OCI-LY1 (cell line): Measurements from ENCODE around the gene DHX9.
A peak's percentile ranks its signal among the peaks of the same experiment; 100 is the strongest.

Source experiments
- H2AFZ ChIP-seq: fragments of 200-600 bp; sonication (generic), shearing (Covaris generic); 2 replicates; pipeline ENCODE4 v1.6.0; 2014; ENCODE audit warnings: antibody characterized with exemption, mild to moderate bottlenecking, low read length
- H3F3A ChIP-seq: fragments of 200-600 bp; sonication (generic), shearing (Covaris generic); 2 replicates; pipeline ENCODE4 v1.6.0; 2014; ENCODE audit warnings: mild to moderate bottlenecking, antibody characterized with exemption, low read length, moderate library complexity; ENCODE audit not compliant: insufficient read depth
- H3K27ac ChIP-seq: fragments of 200-600 bp; sonication (generic); 2 replicates; pipeline ENCODE4 v1.5.1; 2014; ENCODE audit warnings: low read length, mixed run types, mild to moderate bottlenecking, low read depth; ENCODE audit not compliant: poor library complexity, severe bottlenecking
- H3K27me3 ChIP-seq: fragments of 200-600 bp; sonication (generic); 2 replicates; pipeline ENCODE4 v1.6.0; 2014; ENCODE audit warnings: antibody characterized with exemption, mild to moderate bottlenecking, low read length, moderate library complexity; ENCODE audit not compliant: insufficient read depth
- H3K36me3 ChIP-seq: fragments of 200-600 bp; sonication (generic); 2 replicates; pipeline ENCODE4 v1.6.1; 2014; ENCODE audit warnings: mild to moderate bottlenecking, antibody characterized with exemption, low read length, moderate library complexity, mixed read lengths; ENCODE audit not compliant: insufficient read depth
- H3K4me1 ChIP-seq: fragments of 200-600 bp; sonication (generic); 2 replicates; pipeline ENCODE4 v1.5.1; 2014; ENCODE audit warnings: mild to moderate bottlenecking, low read length, moderate library complexity; ENCODE audit not compliant: insufficient read depth, severe bottlenecking
- H3K4me2 ChIP-seq: fragments of 200-600 bp; sonication (generic), shearing (Covaris generic); 2 replicates; pipeline ENCODE4 v1.6.1; 2014; ENCODE audit warnings: low read length
- H3K4me3 ChIP-seq: fragments of 200-600 bp; sonication (generic); 2 replicates; pipeline ENCODE4 v1.5.1; 2014; ENCODE audit warnings: low read length, low read depth, mild to moderate bottlenecking, mixed read lengths; ENCODE audit not compliant: poor library complexity, severe bottlenecking
- H3K79me2 ChIP-seq: fragments of 200-600 bp; shearing (Covaris generic); 2 replicates; pipeline ENCODE4 v1.6.1; 2016; ENCODE audit warnings: mixed run types, low read length, mixed read lengths; ENCODE audit not compliant: insufficient read depth
- H3K9ac ChIP-seq: fragments of 200-600 bp; sonication (generic), shearing (Covaris generic); 2 replicates; pipeline ENCODE4 v1.6.1; 2014; ENCODE audit warnings: mild to moderate bottlenecking, low read length, mixed read lengths
- H3K9me2 ChIP-seq: fragments of 200-600 bp; sonication (generic), shearing (Covaris generic); 2 replicates; pipeline ENCODE4 v1.6.1; 2014; ENCODE audit warnings: low read depth, mild to moderate bottlenecking, low read length, mixed read lengths
- H3K9me3 ChIP-seq: fragments of 200-600 bp; shearing (Covaris generic); 2 replicates; pipeline ENCODE4 v1.6.1; 2014; ENCODE audit warnings: low read length, mixed read lengths
- H4K20me1 ChIP-seq: fragments of 200-600 bp; sonication (generic), shearing (Covaris generic); 2 replicates; pipeline ENCODE4 v1.6.0; 2016; ENCODE audit warnings: mild to moderate bottlenecking, low read length; ENCODE audit not compliant: insufficient read depth
- EZH2 ChIP-seq: fragments of 200-600 bp; sonication (generic), shearing (Covaris generic); IDR thresholded peaks from 2 replicates; pipeline ENCODE4 v1.8.0; 2017; ENCODE audit warnings: borderline replicate concordance, mixed run types, mild to moderate bottlenecking, antibody characterized with exemption, low read length, moderate library complexity, mixed read lengths
- TF ChIP-seq, protein P1 (sequence below): fragments of 200-600 bp; sonication (generic), shearing (Covaris generic); IDR thresholded peaks from 2 replicates; pipeline ENCODE4 v1.5.1; 2017; ENCODE audit warnings: mild to moderate bottlenecking, antibody characterized with exemption, low read length, moderate library complexity, mixed read lengths

DHX9 gene

DNA sequence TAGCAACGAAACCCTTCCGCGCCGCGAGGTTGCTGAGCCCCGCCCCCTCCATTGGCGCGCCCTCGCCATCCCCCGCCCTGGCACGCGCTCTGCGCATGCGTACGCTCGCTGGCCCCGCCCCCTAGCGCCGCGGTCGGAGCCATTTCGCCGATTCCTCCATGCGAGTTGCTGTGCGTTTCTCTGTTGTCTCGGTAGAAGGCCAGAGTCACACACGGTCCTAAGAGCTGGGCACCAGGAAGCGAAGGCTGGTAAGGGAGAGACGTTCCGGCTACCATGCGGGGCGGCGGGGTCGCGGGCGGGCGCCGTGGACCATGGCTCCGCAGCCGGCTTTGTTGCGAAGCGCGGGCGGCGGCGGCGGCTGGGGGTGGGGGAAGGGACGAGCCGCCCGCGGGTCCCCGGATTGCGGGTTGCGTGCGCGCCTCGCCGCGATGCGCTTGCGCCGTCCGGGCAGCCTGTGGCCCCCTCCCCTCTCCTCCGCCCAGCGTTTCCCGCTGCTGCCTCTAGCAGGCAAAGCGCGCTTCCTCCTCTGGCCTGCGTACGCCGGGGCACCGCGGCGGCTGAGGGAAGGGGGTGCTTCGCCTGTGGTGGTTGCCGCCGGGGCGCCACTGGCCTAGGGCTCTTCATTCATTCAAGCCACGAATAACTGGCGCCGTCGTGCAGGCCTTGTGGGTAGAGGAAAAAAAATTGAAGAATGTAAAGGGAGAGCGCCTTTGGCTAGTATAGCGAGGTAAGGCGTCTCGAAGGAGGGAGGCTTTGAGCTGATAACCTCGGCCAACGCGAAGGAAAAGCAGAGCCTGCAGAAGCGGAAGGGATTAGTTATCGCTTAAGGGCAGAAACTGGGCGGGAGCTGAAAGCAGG, at the start of gene DHX9:
TSS of gene DHX9 (plus strand) at position 139 of the 858 bp plus-strand sequence. CDS start 3,220 bp downstream, outside the sequence.
- H3K27me3 ChIP-seq: no peaks in the 10 kb centered on the region
- H3K79me2 ChIP-seq: peaks cover 48% of the 10 kb centered on the region
- H3K9me3 ChIP-seq: no peaks in the 10 kb centered on the region
- H3K4me1 ChIP-seq: peaks cover 29% of the 10 kb centered on the region
- H4K20me1 ChIP-seq: peaks cover 14% of the 10 kb centered on the region
- no peaks in the 10 kb centered on the region for H3K9me2 ChIP-seq
- peaks cover 46% of the 10 kb centered on the region for H3K36me3 ChIP-seq
- H3F3A ChIP-seq: no peaks in the 10 kb centered on the region
- no peak within 1 kb of the TSS; the same call in 1 of the 2 replicates for H2AFZ ChIP-seq
- peak within 1 kb of the TSS; percentile 95 for H3K4me3 ChIP-seq
- peak within 1 kb of the TSS; percentile 92 for H3K4me2 ChIP-seq
- no peak for TF ChIP-seq EZH2
- TF ChIP-seq, protein P1, sequence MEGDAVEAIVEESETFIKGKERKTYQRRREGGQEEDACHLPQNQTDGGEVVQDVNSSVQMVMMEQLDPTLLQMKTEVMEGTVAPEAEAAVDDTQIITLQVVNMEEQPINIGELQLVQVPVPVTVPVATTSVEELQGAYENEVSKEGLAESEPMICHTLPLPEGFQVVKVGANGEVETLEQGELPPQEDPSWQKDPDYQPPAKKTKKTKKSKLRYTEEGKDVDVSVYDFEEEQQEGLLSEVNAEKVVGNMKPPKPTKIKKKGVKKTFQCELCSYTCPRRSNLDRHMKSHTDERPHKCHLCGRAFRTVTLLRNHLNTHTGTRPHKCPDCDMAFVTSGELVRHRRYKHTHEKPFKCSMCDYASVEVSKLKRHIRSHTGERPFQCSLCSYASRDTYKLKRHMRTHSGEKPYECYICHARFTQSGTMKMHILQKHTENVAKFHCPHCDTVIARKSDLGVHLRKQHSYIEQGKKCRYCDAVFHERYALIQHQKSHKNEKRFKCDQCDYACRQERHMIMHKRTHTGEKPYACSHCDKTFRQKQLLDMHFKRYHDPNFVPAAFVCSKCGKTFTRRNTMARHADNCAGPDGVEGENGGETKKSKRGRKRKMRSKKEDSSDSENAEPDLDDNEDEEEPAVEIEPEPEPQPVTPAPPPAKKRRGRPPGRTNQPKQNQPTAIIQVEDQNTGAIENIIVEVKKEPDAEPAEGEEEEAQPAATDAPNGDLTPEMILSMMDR: peak; percentile 23; the same call in 1 of the 2 replicates
- H3K27ac ChIP-seq: peak within 1 kb of the TSS; percentile 92
- H3K9ac ChIP-seq: peak within 1 kb of the TSS; percentile 90

DNA sequence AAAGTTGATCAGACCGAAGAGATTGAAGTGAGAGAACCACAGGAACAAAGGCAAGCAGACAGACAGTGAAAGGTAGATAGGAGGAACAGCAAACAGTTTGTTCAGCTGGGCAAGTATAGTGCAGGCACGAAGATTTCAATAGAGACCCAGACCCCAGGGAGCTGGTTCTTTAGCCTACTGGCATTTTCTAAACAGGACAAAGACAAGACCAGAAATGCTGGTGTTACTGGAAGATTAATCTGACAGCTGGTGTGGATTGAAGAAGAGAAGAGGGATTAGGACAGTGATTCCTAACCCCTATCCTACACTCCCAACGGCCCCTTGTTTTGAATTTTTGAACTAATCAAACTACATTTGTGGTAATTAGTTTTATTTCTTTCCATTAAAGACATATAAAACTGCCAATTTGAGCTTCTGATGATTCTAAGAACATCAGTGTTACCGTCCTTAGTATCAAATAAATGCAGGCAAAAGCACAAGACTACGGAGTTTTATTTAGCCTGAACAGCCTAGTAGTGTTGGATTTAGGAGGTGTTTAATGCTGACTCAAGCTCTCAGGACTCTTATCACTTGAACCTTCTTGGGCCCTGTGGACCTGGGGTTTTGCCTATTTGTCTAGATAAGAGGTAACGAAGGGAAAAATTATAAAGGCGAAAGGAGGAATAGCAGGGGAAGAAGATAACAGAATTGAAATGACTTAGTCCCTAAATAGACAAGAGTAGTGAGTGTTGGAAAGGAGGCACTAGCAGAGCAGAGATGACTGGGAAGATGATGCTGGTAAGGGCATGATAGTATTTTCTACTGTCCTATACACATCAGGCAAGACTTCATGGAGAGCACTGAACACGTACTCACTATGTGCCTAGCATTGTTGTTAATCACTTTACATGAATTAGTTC, 47.6 kb upstream of the DHX9 start:
- no peaks in the 10 kb centered on the region for H3K9me3 ChIP-seq
- no peaks in the 10 kb centered on the region for H4K20me1 ChIP-seq
- TF ChIP-seq, protein P1: no peak
- TF ChIP-seq EZH2: no peak
- H3K27me3 ChIP-seq: no peaks in the 10 kb centered on the region
- H3K9ac ChIP-seq: no peak overlapping the region
- no peak overlapping the region for H3K4me3 ChIP-seq
- H3K36me3 ChIP-seq: no peaks in the 10 kb centered on the region
- H3K4me2 ChIP-seq: no peak overlapping the region
- H3K4me1 ChIP-seq: peaks cover 22% of the 10 kb centered on the region
- H3K79me2 ChIP-seq: no peaks in the 10 kb centered on the region
- H3K27ac ChIP-seq: no peak overlapping the region
- H2AFZ ChIP-seq: no peak overlapping the region
- H3K9me2 ChIP-seq: no peaks in the 10 kb centered on the region
- H3F3A ChIP-seq: no peaks in the 10 kb centered on the region

DNA sequence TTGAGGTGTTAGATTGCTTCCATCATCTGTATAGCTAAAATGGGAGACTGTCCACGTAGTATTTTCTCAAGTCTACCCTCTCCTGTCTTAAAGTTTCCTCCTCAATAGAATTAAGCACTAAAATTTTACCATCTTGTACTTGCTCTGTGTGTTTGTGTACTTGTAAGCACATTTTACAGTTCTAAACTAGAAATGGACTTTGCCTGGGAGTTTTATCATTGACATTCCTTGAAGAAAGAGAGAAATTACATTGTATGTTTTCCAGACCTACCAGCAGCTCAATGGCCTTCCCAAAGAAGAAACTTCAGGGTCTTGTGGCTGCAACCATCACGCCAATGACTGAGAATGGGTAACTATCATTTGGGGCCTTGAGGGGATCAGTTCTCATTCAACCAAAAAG, 45.1 kb upstream of the DHX9 start:
- Histone ChIP-seq H3K4me2 (no peak overlapping the region), H3K4me3 (no peak overlapping the region), H3K9me3 (no peaks in the 10 kb centered on the region), H3K36me3 (no peaks in the 10 kb centered on the region), H2AFZ (no peak overlapping the region), H3K27ac (no peak overlapping the region), H3K27me3 (no peaks in the 10 kb centered on the region), H3K79me2 (no peaks in the 10 kb centered on the region), H4K20me1 (no peaks in the 10 kb centered on the region), H3K4me1 (peaks cover 16% of the 10 kb centered on the region), H3F3A (no peaks in the 10 kb centered on the region), H3K9ac (no peak overlapping the region), H3K9me2 (no peaks in the 10 kb centered on the region)
- no peak for TF ChIP-seq EZH2
- TF ChIP-seq, protein P1: no peak
